ENCODE results near the gene PDE8A.

PDE8A gene

GRCh38 chr15:84981711-84982300 is at the start of gene PDE8A:
Gene PDE8A, plus strand, starts transcription at chr15:84981856. Its CDS starts 307 bp downstream, at chr15:84982163.
- DNase-seq (ENCODE audit: low read depth), result peak; percentile 55

GRCh38 chr15:84934942-84935729 is 46.5 kb upstream of the PDE8A start:
- DNase-seq (ENCODE audit: low read depth), result no peak

GRCh38 chr15:84937144-84937543 is 44.5 kb upstream of the PDE8A start:
- no peak for DNase-seq (ENCODE audit: low read depth)

GRCh38 chr15:84938726-84939125 is 42.9 kb upstream of the PDE8A start:
- no peak for DNase-seq (ENCODE audit: low read depth)

GRCh38 chr15:84940399-84940798 is 41.3 kb upstream of the PDE8A start:
- DNase-seq (ENCODE audit: low read depth), result no peak

GRCh38 chr15:84942456-84942855 is 39.2 kb upstream of the PDE8A start:
- DNase-seq (ENCODE audit: low read depth), result no peak

- DNase-seq (ENCODE audit: low read depth), result no peak
These were observed 37.3 kb upstream of the PDE8A start for GRCh38 chr15:84944311-84944710.

- no peak for DNase-seq (ENCODE audit: low read depth)
These were observed 36.8 kb upstream of the PDE8A start for GRCh38 chr15:84944861-84945260.

GRCh38 chr15:84946772-84947489 is 34.7 kb upstream of the PDE8A start:
- DNase-seq (ENCODE audit: low read depth), result no peak

GRCh38 chr15:84947947-84948830 is 33.5 kb upstream of the PDE8A start:
- DNase-seq (ENCODE audit: low read depth), result peak; percentile 86

- peak; percentile 62 for DNase-seq (ENCODE audit: low read depth)
These were observed 32.6 kb upstream of the PDE8A start for GRCh38 chr15:84949043-84949442.

GRCh38 chr15:84949845-84950569 is 31.6 kb upstream of the PDE8A start:
- DNase-seq (ENCODE audit: low read depth), result no peak

- no peak for DNase-seq (ENCODE audit: low read depth)
These were observed 31.0 kb upstream of the PDE8A start for GRCh38 chr15:84950570-84951111.

GRCh38 chr15:84951736-84952135 is 29.9 kb upstream of the PDE8A start:
- DNase-seq (ENCODE audit: low read depth), result no peak

- peak; percentile 56 for DNase-seq (ENCODE audit: low read depth)
These were observed 28.5 kb upstream of the PDE8A start for GRCh38 chr15:84953136-84953535.

GRCh38 chr15:84953726-84954125 is 27.9 kb upstream of the PDE8A start:
- DNase-seq (ENCODE audit: low read depth), result no peak

- peak; percentile 79 for DNase-seq (ENCODE audit: low read depth)
These were observed 26.4 kb upstream of the PDE8A start for GRCh38 chr15:84955089-84955848.

GRCh38 chr15:84956199-84956598 is 25.5 kb upstream of the PDE8A start:
- DNase-seq (ENCODE audit: low read depth), result no peak

GRCh38 chr15:84960391-84961113 is 21.1 kb upstream of the PDE8A start:
- DNase-seq (ENCODE audit: low read depth), result no peak

- peak; percentile 76 for DNase-seq (ENCODE audit: low read depth)
These were observed 20.6 kb upstream of the PDE8A start for GRCh38 chr15:84961114-84961452.
